ENCODE measurements around the gene POMT2.

DNA sequence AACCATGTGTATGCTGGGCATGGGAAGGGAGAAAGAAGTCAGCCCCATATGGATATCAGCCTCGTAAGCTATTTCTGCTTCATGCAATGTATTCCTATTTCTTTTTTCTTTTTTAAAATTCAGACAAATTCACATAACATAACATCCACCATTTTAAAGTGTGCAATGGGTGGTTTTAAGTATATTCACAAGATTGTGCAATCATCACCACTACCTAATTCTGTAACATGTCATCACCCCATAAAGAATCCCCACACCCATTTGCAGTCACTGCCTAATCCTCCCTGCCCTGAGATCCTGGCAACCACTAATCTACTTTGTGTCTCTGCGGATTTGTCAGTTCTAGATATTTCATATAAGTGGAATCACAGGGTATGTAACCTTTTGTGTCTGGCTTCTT, 9.5 kb downstream of the POMT2 start:
- TF ChIP-seq POLR2A (IDR thresholded peaks at IDR 0.05; ENCODE audit: low read depth, low read length) = no peak
- no peak for TF ChIP-seq POLR2AphosphoS5 (IDR thresholded peaks at IDR 0.05; ENCODE audit: low read depth, low read length)

All from GM12891 (cell line).